Parathyroid adenoma (tissue), 2 donors: Measurements from ENCODE around the gene NMT2.
"Not testable (repeated sequence)": the region's sequence is repeated elsewhere in the genome, so short reads cannot be mapped to it uniquely, and the experiment has no call there.

ENCODE experiments used
- H2AFZ ChIP-seq: fragments of 300-600 bp; sonication (generic); one replicate; pipeline ENCODE4 v1.7.0; 2017; ENCODE audit warnings: antibody characterized with exemption, mild to moderate bottlenecking
- H3K27ac ChIP-seq: fragments of 300-600 bp; sonication (generic); one replicate; pipeline ENCODE4 v1.7.0; 2017
- H3K27me3 ChIP-seq: fragments of 300-600 bp; sonication (generic); one replicate; pipeline ENCODE4 v1.7.0; 2017; ENCODE audit warnings: low read length; ENCODE audit not compliant: control insufficient read depth, insufficient read depth
- H3K36me3 ChIP-seq: fragments of 300-600 bp; sonication (generic); one replicate; pipeline ENCODE4 v1.7.0; 2017; ENCODE audit warnings: low read length; ENCODE audit not compliant: control insufficient read depth, insufficient read depth
- H3K4me1 ChIP-seq: fragments of 300-600 bp; sonication (generic); one replicate; pipeline ENCODE4 v1.7.0; 2017; ENCODE audit warnings: control low read depth
- H3K4me2 ChIP-seq: fragments of 300-600 bp; sonication (generic); one replicate; pipeline ENCODE4 v1.7.0; 2017; ENCODE audit warnings: low read length
- H3K4me3 ChIP-seq: fragments of 300-600 bp; sonication (generic); one replicate; pipeline ENCODE4 v1.7.0; 2017; ENCODE audit warnings: low read depth, low read length
- H3K79me2 ChIP-seq: fragments of 300-600 bp; sonication (generic); one replicate; pipeline ENCODE4 v1.7.0; 2017; ENCODE audit warnings: control low read depth
- H3K9ac ChIP-seq: fragments of 300-600 bp; sonication (generic); one replicate; pipeline ENCODE4 v1.7.0; 2017; ENCODE audit warnings: mild to moderate bottlenecking
- H3K9me3 ChIP-seq: fragments of 300-600 bp; sonication (generic); one replicate; pipeline ENCODE4 v1.7.0; 2017; ENCODE audit warnings: low read length; ENCODE audit not compliant: control insufficient read depth
- CTCF ChIP-seq: fragments of 300-600 bp; sonication (generic); IDR thresholded peaks from one replicate; pipeline ENCODE4 v1.7.0; 2017; ENCODE audit warnings: antibody characterized with exemption, mild to moderate bottlenecking
- donor health status: primary hyperparathyroidism.

The NMT2 gene

DNA sequence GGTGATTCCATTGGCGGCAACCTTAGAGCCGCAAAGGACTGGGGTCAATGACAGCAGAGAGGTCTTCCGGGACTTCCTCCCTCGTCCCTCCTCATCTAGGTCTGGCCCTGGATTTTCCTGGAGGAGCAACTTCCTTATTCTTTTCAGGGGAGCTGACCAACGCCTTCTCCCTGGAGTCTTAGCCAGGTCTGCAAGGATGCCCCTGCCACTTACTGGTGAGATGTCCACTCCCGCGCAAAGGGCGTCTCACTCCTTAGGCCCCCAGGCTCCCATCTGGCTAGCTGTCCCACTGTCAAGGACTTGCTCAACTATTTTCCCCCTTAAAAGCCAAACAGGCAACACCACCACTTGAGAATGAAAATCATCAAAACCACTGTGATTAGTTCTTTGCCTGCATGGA lies 42.0 kb upstream of the NMT2 start:
- H3K4me3 ChIP-seq = no peak overlapping the region
- H3K79me2 ChIP-seq = no peaks in the 10 kb centered on the region
- no peak overlapping the region for H3K4me2 ChIP-seq
- peak overlapping the region; percentile 81 for H2AFZ ChIP-seq
- H3K36me3 ChIP-seq = no peaks in the 10 kb centered on the region
- H3K27me3 ChIP-seq = no peaks in the 10 kb centered on the region
- H3K4me1 ChIP-seq = no peaks in the 10 kb centered on the region
- TF ChIP-seq CTCF = no peak
- no peak overlapping the region for H3K9ac ChIP-seq
- H3K27ac ChIP-seq = no peak overlapping the region
- no peaks in the 10 kb centered on the region for H3K9me3 ChIP-seq

- H3K4me1 ChIP-seq = no peaks in the 10 kb centered on the region
- H2AFZ ChIP-seq = peak overlapping the region; percentile 81
- no peak overlapping the region for H3K9ac ChIP-seq
- H3K4me2 ChIP-seq = peak overlapping the region; percentile 52
- no peaks in the 10 kb centered on the region for H3K27me3 ChIP-seq
- no peaks in the 10 kb centered on the region for H3K36me3 ChIP-seq
- no peak overlapping the region for H3K4me3 ChIP-seq
- H3K27ac ChIP-seq = peak overlapping the region; percentile 7
- no peaks in the 10 kb centered on the region for H3K79me2 ChIP-seq
- H3K9me3 ChIP-seq = no peaks in the 10 kb centered on the region
- peak; percentile 91 for TF ChIP-seq CTCF
Measured at GRCh38 chr10:15209827-15210509, 41.5 kb upstream of the NMT2 start.

- no peak for TF ChIP-seq CTCF
- Histone ChIP-seq H3K4me3 (no peak overlapping the region), H3K36me3 (no peaks in the 10 kb centered on the region), H3K27ac (no peak overlapping the region), H2AFZ (no peak overlapping the region), H3K79me2 (no peaks in the 10 kb centered on the region), H3K9ac (no peak overlapping the region), H3K4me2 (no peak overlapping the region), H3K27me3 (no peaks in the 10 kb centered on the region), H3K4me1 (no peaks in the 10 kb centered on the region), H3K9me3 (no peaks in the 10 kb centered on the region)
Measured at GRCh38 chr10:15208221-15208620, 39.7 kb upstream of the NMT2 start.

- not testable (repeated sequence) for H3K27me3 ChIP-seq
Measured at GRCh38 chr10:15207410-15207809, 38.9 kb upstream of the NMT2 start.

GRCh38 chr10:15202639-15203038 lies 34.1 kb upstream of the NMT2 start:
- Histone ChIP-seq H3K27me3 (no peaks in the 10 kb centered on the region), H3K4me1 (peaks cover 2% of the 10 kb centered on the region), H3K4me2 (no peak overlapping the region), H3K27ac (no peak overlapping the region), H3K4me3 (no peak overlapping the region), H3K9me3 (no peaks in the 10 kb centered on the region), H3K79me2 (no peaks in the 10 kb centered on the region), H3K9ac (no peak overlapping the region), H2AFZ (no peak overlapping the region), H3K36me3 (no peaks in the 10 kb centered on the region)
- TF ChIP-seq CTCF = no peak

More at GRCh38 chr10:15207410-15207809, 38.9 kb upstream of the NMT2 start:
- not testable (repeated sequence) for H3K4me3 ChIP-seq, H3K9ac ChIP-seq, H2AFZ ChIP-seq, H3K36me3 ChIP-seq, H3K4me2 ChIP-seq, H3K79me2 ChIP-seq, H3K9me3 ChIP-seq, H3K27ac ChIP-seq, H3K4me1 ChIP-seq

GRCh38 chr10:15202301-15202621 lies 33.8 kb upstream of the NMT2 start:
- not testable (repeated sequence) for H3K4me2 ChIP-seq

More at GRCh38 chr10:15202301-15202621, 33.8 kb upstream of the NMT2 start:
- not testable (repeated sequence) for H3K27ac ChIP-seq, H3K27me3 ChIP-seq, H3K4me1 ChIP-seq, H3K9me3 ChIP-seq, H2AFZ ChIP-seq, H3K9ac ChIP-seq, H3K36me3 ChIP-seq, H3K79me2 ChIP-seq, H3K4me3 ChIP-seq
